Measurements from ENCODE around the gene ZNF557. TPM values are rescaled to one million over a fixed set of nuclear protein-coding genes. Genes with fewer than 3 reads are reported as not detected.

ZNF557 gene
- total RNA-seq, 4 donors from 2014 or later, result 2.0 to 12.5 (median 6.4) TPM

DNA sequence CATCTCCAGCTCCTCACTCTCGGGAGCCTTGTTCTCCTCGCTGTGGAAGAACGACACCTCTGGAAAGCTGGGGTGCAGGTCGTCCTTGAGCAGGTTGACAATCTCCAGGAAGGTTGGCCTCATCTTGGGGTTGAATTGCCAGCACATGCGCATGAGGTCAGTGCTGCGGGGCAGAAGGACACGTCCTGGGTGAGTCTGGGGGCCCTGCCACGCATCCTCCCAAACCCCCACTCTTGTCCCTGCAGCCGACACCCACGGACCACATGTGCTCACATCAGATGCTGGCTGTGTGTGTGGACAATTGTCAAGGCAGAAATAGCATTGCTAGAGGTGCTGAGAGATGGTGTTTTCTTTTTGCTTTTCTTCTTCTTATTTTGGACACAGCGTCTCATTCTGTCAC, 47.7 kb downstream of the ZNF557 start:
- DNase-seq, result no peak

DNA sequence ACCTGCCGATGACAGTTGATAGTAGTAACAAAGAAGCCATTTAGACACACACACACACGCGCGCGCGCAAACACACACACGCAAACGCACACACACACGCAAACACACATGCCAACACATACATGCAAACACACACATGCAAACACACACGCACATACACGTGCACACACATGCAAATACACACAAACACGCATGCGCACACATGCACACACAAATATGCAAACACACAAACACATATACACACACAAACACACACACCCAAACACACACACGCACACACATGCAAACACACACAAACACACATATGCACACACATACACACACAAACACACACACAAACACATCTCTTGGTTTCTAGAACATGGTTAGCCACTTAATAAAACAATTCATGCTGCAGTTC, 50.1 kb downstream of the ZNF557 start:
- H3K27me3 ChIP-seq, result no peaks in the 10 kb centered on the region

More for the DNA sequence above, 47.7 kb downstream of the ZNF557 start:
- no peaks in the 10 kb centered on the region for H3K27me3 ChIP-seq
- H3K4me1 ChIP-seq, result no peaks in the 10 kb centered on the region
- peaks cover 0 to 42% (median 14%) of the 10 kb centered on the region in 4 donors for H3K36me3 ChIP-seq
- no peak for TF ChIP-seq EP300 (IDR thresholded peaks at IDR 0.05; ENCODE audit: low read depth)
- TF ChIP-seq, protein P1, sequence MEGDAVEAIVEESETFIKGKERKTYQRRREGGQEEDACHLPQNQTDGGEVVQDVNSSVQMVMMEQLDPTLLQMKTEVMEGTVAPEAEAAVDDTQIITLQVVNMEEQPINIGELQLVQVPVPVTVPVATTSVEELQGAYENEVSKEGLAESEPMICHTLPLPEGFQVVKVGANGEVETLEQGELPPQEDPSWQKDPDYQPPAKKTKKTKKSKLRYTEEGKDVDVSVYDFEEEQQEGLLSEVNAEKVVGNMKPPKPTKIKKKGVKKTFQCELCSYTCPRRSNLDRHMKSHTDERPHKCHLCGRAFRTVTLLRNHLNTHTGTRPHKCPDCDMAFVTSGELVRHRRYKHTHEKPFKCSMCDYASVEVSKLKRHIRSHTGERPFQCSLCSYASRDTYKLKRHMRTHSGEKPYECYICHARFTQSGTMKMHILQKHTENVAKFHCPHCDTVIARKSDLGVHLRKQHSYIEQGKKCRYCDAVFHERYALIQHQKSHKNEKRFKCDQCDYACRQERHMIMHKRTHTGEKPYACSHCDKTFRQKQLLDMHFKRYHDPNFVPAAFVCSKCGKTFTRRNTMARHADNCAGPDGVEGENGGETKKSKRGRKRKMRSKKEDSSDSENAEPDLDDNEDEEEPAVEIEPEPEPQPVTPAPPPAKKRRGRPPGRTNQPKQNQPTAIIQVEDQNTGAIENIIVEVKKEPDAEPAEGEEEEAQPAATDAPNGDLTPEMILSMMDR (IDR thresholded peaks at IDR 0.05), result no peak
- no peak for TF ChIP-seq POLR2A (IDR thresholded peaks at IDR 0.05)
- no peak for TF ChIP-seq POLR2AphosphoS5 (IDR thresholded peaks at IDR 0.05)
- H3K9me3 ChIP-seq, result no peaks in the 10 kb centered on the region
- WGBS, 2 donors (ENCODE audit: low coverage in 1 of 2), result 80 to 88% methylated on average over 1 to 11 of the region's 11 CpGs
- intact Hi-C loops (cut with DNase I; ENCODE audit: low total_unique reads) (no loop called here), in situ Hi-C loops (cut with MboI; ENCODE audit: low pct_ligation_motif_present in 1 of 4, low pct_unique_long_range_greater_than_20kb in 1 of 4, low sequenced_read_pairs in 3 of 4) (loop anchor here in 1 of 4 donors (25.0 kb wide), 1 partner anchor 220 kb away; the partner anchor contains the start of gene ARHGEF18)
- H3K27ac ChIP-seq, result no peak overlapping the region
- no peak overlapping the region for H3K4me3 ChIP-seq

DNA sequence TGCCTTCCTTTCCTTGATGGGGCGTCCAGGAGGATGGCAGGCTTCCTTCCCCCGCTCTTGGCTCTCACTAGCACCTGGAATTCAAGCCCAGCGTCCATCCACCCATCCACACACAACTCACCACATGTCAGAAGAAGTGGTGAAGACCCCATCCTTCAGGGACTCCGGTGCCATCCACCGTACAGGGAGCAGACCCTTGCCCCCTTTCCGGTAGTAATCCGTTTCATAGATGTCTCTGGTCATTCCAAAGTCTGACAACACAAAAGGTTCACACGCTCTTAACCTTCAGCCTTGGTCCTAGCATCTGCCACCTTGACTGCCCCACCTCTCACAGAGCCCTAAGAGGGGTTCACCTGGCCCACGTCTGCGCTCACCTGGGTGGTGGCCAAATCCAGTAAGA, 51.0 kb downstream of the ZNF557 start:
- Histone ChIP-seq H3K27ac (no peak overlapping the region), H3K9me3 (no peaks in the 10 kb centered on the region), H3K4me3 (no peak overlapping the region), H3K4me1 (no peaks in the 10 kb centered on the region), H3K27me3 (no peaks in the 10 kb centered on the region), H3K36me3 (peaks cover 0 to 56% (median 22%) of the 10 kb centered on the region in 4 donors)
- intact Hi-C loops (cut with DNase I; ENCODE audit: low total_unique reads), result no loop called here
- WGBS, 2 donors (ENCODE audit: low coverage in 1 of 2), result 70 to 94% methylated on average over 2 to 10 of the region's 10 CpGs
- TF ChIP-seq EP300 (IDR thresholded peaks at IDR 0.05; ENCODE audit: low read depth) (no peak), POLR2A (IDR thresholded peaks at IDR 0.05) (no peak), POLR2AphosphoS5 (IDR thresholded peaks at IDR 0.05) (no peak)
- TF ChIP-seq, protein P1 (IDR thresholded peaks at IDR 0.05), result no peak
- in situ Hi-C loops (cut with MboI; ENCODE audit: low pct_ligation_motif_present in 1 of 4, low pct_unique_long_range_greater_than_20kb in 1 of 4, low sequenced_read_pairs in 3 of 4), result loop anchor here in 1 of 4 donors (25.0 kb wide), 1 partner anchor 217 kb away; the partner anchor contains the start of gene ARHGEF18
- no peak for DNase-seq

More for the DNA sequence above, 50.1 kb downstream of the ZNF557 start:
- TF ChIP-seq POLR2AphosphoS5 (IDR thresholded peaks at IDR 0.05), result no peak
- TF ChIP-seq, protein P1 (IDR thresholded peaks at IDR 0.05), result no peak
- TF ChIP-seq POLR2A (IDR thresholded peaks at IDR 0.05), result no peak
- no peak for TF ChIP-seq EP300 (IDR thresholded peaks at IDR 0.05; ENCODE audit: low read depth)
- intact Hi-C loops (cut with DNase I; ENCODE audit: low total_unique reads), result no loop called here
- no peaks in the 10 kb centered on the region for H3K4me1 ChIP-seq
- no peaks in the 10 kb centered on the region for H3K9me3 ChIP-seq
- H3K4me3 ChIP-seq, result no peak overlapping the region
- no peak overlapping the region for H3K27ac ChIP-seq
- WGBS, 2 donors (ENCODE audit: low coverage in 1 of 2), result 92% methylated on average over 14 of the region's 14 CpGs; no CpG with 5 or more reads in 1 of the 2 donors
- peaks cover 0 to 49% (median 17%) of the 10 kb centered on the region in 4 donors for H3K36me3 ChIP-seq
- in situ Hi-C loops (cut with MboI; ENCODE audit: low pct_ligation_motif_present in 1 of 4, low pct_unique_long_range_greater_than_20kb in 1 of 4, low sequenced_read_pairs in 3 of 4), result loop anchor here in 1 of 4 donors (25.0 kb wide), 1 partner anchor 218 kb away; the partner anchor contains the start of gene ARHGEF18
- no peak for DNase-seq

DNA sequence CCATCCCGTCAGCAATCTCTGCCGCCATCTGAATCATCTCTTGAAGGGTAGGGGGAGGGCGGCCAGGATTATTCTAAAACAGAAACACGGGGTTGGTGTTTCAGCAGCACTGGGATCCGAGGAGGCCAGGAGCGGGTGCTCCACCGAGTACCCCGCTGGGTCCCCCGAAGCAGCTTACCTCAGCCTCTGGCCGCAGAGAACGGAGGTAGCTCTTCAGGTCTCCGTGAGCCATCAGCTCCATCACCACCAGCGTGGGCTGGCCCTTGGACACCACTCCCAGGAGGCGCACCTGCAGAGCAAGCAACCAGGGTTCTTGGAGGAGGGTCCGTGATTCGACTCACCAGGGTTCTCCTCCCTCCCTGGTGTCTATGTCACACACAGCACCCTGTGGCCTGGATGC, 53.2 kb downstream of the ZNF557 start:
- intact Hi-C loops (cut with DNase I; ENCODE audit: low total_unique reads), result no loop called here
- TF ChIP-seq, protein P1 (IDR thresholded peaks at IDR 0.05), result no peak
- TF ChIP-seq EP300 (IDR thresholded peaks at IDR 0.05; ENCODE audit: low read depth) (no peak), POLR2AphosphoS5 (IDR thresholded peaks at IDR 0.05) (no peak), POLR2A (IDR thresholded peaks at IDR 0.05) (no peak)
- Histone ChIP-seq H3K27me3 (no peaks in the 10 kb centered on the region), H3K4me1 (no peaks in the 10 kb centered on the region), H3K4me3 (no peak overlapping the region), H3K36me3 (peaks cover 0 to 65% (median 36%) of the 10 kb centered on the region in 4 donors), H3K9me3 (peaks cover 4 to 12% of the 10 kb centered on the region in 2 donors), H3K27ac (no peak overlapping the region)
- no peak for DNase-seq
- 93 to 96% methylated on average over 2 to 16 of the region's 16 CpGs for WGBS, 2 donors (ENCODE audit: low coverage in 1 of 2)
- in situ Hi-C loops (cut with MboI; ENCODE audit: low pct_ligation_motif_present in 1 of 4, low pct_unique_long_range_greater_than_20kb in 1 of 4, low sequenced_read_pairs in 3 of 4), result loop anchor here in 1 of 4 donors (25.0 kb wide), 1 partner anchor 215 kb away; the partner anchor contains the start of gene ARHGEF18
